ENCODE measurements around the gene ADGRD1. TPM values are rescaled to one million over a fixed set of nuclear protein-coding genes. Genes with fewer than 3 reads are reported as not detected.

Gene ADGRD1
- total RNA-seq, 2 experiments from 2014 or later: 0.27 to 0.65 TPM

DNA sequence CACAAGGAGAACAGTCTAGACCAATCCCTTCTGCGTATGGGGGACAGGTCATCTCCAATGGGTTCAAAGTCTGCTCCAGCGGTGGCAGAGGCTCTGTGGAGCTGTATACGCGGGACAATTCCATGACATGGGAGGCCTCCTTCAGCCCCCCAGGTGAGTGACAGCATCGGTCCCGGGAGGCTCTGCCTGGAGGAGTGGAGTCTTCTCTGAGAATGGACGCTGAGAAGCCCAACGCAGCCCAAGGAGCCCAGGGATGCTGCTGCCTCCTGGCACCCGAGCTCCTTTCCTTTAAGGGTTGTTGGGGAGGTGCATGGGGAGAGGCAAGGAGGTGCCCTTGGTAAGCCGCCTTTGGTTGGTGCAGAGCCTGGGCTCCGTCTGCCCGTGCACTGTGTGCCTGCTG is 28.2 kb downstream of the ADGRD1 start:
- Mint-ChIP-seq H3K9me3 (no peaks in the 10 kb centered on the region), H3K27ac (no peak overlapping the region), H3K27me3 (peaks cover 12% of the 10 kb centered on the region), H3K4me3 (no peak overlapping the region), H3K36me3 (ENCODE audit: low read depth) (no peaks in the 10 kb centered on the region), H3K4me1 (ENCODE audit: low read depth) (no peaks in the 10 kb centered on the region)
- no peak for ATAC-seq
- DNase-seq: no peak
- POLR2A ChIA-PET: no interaction called here
- intact Hi-C loops (cut with micrococcal nuclease): no loop called here
- CTCF ChIA-PET: no interaction called here
- TF ChIP-seq, protein P1, sequence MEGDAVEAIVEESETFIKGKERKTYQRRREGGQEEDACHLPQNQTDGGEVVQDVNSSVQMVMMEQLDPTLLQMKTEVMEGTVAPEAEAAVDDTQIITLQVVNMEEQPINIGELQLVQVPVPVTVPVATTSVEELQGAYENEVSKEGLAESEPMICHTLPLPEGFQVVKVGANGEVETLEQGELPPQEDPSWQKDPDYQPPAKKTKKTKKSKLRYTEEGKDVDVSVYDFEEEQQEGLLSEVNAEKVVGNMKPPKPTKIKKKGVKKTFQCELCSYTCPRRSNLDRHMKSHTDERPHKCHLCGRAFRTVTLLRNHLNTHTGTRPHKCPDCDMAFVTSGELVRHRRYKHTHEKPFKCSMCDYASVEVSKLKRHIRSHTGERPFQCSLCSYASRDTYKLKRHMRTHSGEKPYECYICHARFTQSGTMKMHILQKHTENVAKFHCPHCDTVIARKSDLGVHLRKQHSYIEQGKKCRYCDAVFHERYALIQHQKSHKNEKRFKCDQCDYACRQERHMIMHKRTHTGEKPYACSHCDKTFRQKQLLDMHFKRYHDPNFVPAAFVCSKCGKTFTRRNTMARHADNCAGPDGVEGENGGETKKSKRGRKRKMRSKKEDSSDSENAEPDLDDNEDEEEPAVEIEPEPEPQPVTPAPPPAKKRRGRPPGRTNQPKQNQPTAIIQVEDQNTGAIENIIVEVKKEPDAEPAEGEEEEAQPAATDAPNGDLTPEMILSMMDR (IDR thresholded peaks at IDR 0.05): no peak

DNA sequence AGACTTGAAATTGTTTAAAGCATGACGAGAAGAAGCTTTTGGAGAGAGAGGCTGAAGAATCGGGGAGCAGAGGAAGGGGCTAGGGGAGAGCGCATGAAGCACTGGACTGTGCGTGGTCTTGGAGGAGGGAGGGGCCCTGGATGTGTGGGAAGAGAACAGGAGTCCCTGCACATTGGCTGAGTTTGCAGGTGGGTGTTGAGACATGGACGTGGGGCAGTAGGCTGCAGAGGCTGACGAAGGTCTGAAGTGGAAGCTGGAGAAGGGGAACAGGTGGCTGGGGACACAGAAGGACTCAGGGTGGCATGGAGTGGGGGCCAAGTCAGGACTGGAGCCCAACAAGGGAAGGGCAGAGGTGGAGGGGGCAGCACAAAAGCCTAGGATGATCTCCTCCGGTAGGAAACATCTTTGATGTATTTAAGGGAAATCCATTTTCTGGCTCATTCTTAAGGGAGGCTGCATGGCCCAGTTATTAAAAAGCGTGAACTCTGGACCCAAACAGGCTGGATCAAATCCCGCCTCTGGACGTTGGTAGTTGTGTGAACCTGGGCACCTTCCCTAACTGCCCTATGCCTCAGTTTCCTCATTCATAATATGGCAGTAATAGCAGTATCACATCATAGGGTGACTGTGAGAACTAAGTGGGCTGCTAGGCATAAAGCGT is 29.0 kb downstream of the ADGRD1 start:
- peaks cover 14% of the 10 kb centered on the region for H3K27me3 Mint-ChIP-seq
- DNase-seq (no peak), ATAC-seq (no peak)
- CTCF ChIA-PET: no interaction called here
- H3K4me3 Mint-ChIP-seq: no peak overlapping the region
- H3K9me3 Mint-ChIP-seq: no peaks in the 10 kb centered on the region
- POLR2A ChIA-PET: no interaction called here
- intact Hi-C loops (cut with micrococcal nuclease): no loop called here
- TF ChIP-seq, protein P1 (IDR thresholded peaks at IDR 0.05): no peak
- H3K4me1 Mint-ChIP-seq (ENCODE audit: low read depth): no peaks in the 10 kb centered on the region
- no peaks in the 10 kb centered on the region for H3K36me3 Mint-ChIP-seq (ENCODE audit: low read depth)
- H3K27ac Mint-ChIP-seq: no peak overlapping the region

DNA sequence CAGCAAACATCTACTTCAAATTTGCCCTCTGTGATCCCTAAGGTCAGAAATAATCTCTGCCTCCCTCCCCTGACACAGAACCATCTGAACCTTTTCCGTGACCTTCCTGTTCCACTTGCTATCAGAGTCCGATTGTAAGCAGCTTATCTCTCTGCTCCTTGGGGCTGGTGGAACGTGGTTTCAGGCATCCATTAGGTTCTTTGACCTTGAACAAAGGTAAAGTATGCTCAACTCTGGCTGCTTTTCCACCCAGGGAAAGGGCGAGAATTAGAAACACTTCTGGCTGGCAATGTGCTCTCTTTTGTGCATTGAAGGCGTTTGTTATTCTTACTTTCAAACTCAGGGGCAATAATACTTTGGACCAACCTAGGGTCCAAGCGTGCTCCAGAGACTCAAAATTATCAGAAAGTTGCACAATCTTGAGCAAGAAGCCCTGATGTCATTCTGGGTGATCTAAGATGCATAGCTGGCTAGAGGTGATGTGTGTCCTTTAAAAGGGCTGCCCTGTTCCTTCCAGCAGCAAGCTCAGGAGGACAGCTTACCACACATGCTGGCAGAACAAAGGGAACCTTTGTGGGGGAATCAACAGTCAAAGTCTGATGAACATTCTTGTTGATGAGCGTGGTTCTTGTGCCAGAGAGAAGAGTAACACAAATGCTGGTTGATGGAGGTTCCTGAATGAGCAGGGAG is 29.8 kb downstream of the ADGRD1 start:
- Mint-ChIP-seq H3K4me3 (no peak overlapping the region), H3K27me3 (peaks cover 14% of the 10 kb centered on the region), H3K4me1 (ENCODE audit: low read depth) (no peaks in the 10 kb centered on the region), H3K9me3 (no peaks in the 10 kb centered on the region), H3K36me3 (ENCODE audit: low read depth) (no peaks in the 10 kb centered on the region), H3K27ac (no peak overlapping the region)
- CTCF ChIA-PET: no interaction called here
- intact Hi-C loops (cut with micrococcal nuclease): no loop called here
- POLR2A ChIA-PET: no interaction called here
- ATAC-seq (no peak), DNase-seq (no peak)
- TF ChIP-seq, protein P1 (IDR thresholded peaks at IDR 0.05): no peak

DNA sequence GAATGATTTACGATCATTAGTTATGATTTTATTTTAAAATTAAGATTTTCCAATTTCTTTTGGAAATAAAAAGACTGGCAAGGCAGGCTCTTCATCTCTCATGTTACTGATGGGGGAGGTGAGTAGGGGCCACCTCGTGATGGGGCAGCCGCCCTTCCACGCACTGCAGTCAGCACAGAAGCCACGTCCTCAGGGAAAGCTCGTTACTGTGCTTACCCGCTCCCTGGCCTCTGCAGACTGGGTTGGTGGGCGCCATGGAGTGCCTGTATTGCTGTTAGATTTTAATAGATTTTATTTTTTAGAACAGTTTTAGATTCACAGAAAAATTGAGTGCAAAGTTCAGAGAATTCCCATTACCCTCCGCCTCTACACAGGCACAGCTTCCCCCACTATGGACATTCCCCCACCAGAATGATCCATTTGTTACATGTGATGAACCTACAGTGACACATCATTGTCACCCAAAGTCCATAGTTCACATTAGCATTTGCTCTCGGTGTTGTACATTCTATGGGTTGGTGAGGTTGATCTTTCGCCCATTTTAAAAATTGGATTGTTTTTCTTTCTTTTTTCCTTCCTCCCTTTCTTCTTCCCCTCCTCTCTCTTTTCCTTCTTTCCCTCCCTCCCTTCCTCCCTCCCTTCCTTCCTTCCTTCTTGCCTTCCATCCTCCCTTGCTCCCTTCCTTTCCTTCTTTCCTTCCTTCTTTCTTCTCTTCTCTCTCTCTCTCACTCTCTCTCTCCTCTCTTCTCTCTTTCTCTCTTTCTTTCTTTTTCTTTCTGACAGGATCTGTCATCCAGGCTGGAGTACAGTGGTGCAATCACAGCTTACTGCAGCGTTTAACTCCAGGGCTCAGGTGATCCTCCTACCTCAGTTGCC is 30.7 kb downstream of the ADGRD1 start:
- Mint-ChIP-seq H3K4me3 (no peak overlapping the region), H3K27me3 (peaks cover 14% of the 10 kb centered on the region), H3K36me3 (ENCODE audit: low read depth) (no peaks in the 10 kb centered on the region), H3K9me3 (no peaks in the 10 kb centered on the region), H3K27ac (no peak overlapping the region), H3K4me1 (ENCODE audit: low read depth) (no peaks in the 10 kb centered on the region)
- ChIA-PET CTCF (no interaction called here), POLR2A (no interaction called here)
- intact Hi-C loops (cut with micrococcal nuclease): no loop called here
- TF ChIP-seq, protein P1 (IDR thresholded peaks at IDR 0.05): no peak
- DNase-seq: no peak
- no peak for ATAC-seq
